Activated CD8-positive, alpha-beta T cell treated with anti-CD3 and anti-CD28 coated beads for 36 hours (primary cell): ENCODE measurements around the gene SORL1-AS1.

Experiments used
- ATAC-seq: fragments of 200-7000 bp; cut with Tn5 transposase; one replicate; pipeline ENCODE4 v1.10.0; 2021; ENCODE audit warnings: mild to moderate bottlenecking, moderate library complexity
- CTCF ChIA-PET: fragments of 350-600 bp; sonication (Branson Sonifier 250); formaldehyde crosslinking; loops from one replicate; lab custom pipeline; 2021; ENCODE audit warnings: antibody characterized with exemption; lab: Charles Lee
- POLR2A ChIA-PET: fragments of 350-600 bp; sonication (Branson Sonifier 250); formaldehyde crosslinking; loops from one replicate; lab custom pipeline; 2021; ENCODE audit warnings: antibody characterized with exemption; lab: Charles Lee
- DNase-seq: peaks from one replicate; pipeline ENCODE4 v3.0.0-alpha.2; 2020
- H3K27ac Mint-ChIP-seq: one replicate; pipeline ENCODE4 v1.8.0; 2021; ENCODE audit warnings: mild to moderate bottlenecking, mixed read lengths
- H3K27me3 Mint-ChIP-seq: one replicate; pipeline ENCODE4 v1.8.0; 2021; ENCODE audit warnings: mixed read lengths
- H3K36me3 Mint-ChIP-seq: one replicate; pipeline ENCODE4 v1.8.0; 2021; ENCODE audit warnings: low read depth, mixed read lengths
- H3K4me1 Mint-ChIP-seq: one replicate; pipeline ENCODE4 v1.8.0; 2021; ENCODE audit warnings: low read depth, mixed read lengths
- H3K4me3 Mint-ChIP-seq: one replicate; pipeline ENCODE4 v1.8.0; 2021; ENCODE audit warnings: mild to moderate bottlenecking, moderate library complexity, mixed read lengths
- H3K9me3 Mint-ChIP-seq: one replicate; pipeline ENCODE4 v1.8.0; 2021; ENCODE audit warnings: mixed read lengths
- intact Hi-C: fragments of 100-400 bp; cut with micrococcal nuclease; formaldehyde crosslinking; loops from one replicate; pipeline ENCODE4 v1.10.0; 2022
- TF ChIP-seq, protein P1 (sequence below): fragments of 200-600 bp; IDR thresholded peaks from one replicate; pipeline ENCODE4 v1.8.0; 2022; ENCODE audit warnings: antibody characterized with exemption, mild to moderate bottlenecking

The SORL1-AS1 gene

DNA sequence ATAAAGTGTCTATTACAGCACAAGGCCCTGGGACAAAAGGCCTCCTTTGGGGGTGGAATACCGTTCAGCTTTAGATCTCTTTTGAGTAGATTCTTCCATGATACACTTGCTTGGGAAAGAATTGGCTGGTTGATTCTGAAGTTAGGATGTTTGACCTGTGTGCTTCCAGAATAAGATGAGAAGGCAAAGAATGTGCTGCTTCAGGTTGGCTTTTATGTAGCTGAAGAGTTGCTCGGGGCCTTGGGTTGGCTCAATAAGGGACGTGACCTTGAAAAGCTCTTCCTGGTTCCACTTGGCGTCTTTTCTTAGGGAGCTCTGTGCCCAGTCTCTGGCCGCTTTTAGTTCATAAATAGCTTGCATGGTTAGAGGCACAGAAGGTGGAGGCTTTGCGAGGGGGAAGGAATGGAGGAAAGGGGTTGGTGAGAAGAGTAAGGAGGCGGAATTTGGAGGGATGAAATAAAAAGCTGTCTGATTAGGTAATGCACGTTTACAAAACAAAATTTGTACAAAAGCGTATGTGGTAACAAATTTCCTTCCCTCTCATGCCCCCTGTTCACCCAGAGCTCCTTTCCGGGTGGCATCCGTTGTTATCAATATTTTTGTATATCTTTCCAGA is 4.2 kb upstream of the SORL1-AS1 start:
- Mint-ChIP-seq H3K4me1 (peaks cover 81% of the 10 kb centered on the region), H3K36me3 (peaks cover 48% of the 10 kb centered on the region), H3K27me3 (no peaks in the 10 kb centered on the region), H3K9me3 (no peaks in the 10 kb centered on the region), H3K27ac (peak overlapping the region; percentile 87), H3K4me3 (peak overlapping the region; percentile 3)
- no peak for ATAC-seq
- intact Hi-C loops, result loop anchor here (10.0 kb wide), 1 partner anchor 132 kb away; no protein-coding TSS in a partner anchor
- CTCF ChIA-PET, result interaction anchor here (0.6 to 2.1 kb wide), 4 partner anchors 10 to 133 kb away, joined by 3 to 17 read pairs (median 3); no protein-coding TSS in a partner anchor
- POLR2A ChIA-PET, result interaction anchor here (1.0 to 9.1 kb wide), 5 partner anchors 7 to 104 kb away, joined by 3 to 180 read pairs (median 3); no protein-coding TSS in a partner anchor
- DNase-seq, result no peak
- TF ChIP-seq, protein P1, sequence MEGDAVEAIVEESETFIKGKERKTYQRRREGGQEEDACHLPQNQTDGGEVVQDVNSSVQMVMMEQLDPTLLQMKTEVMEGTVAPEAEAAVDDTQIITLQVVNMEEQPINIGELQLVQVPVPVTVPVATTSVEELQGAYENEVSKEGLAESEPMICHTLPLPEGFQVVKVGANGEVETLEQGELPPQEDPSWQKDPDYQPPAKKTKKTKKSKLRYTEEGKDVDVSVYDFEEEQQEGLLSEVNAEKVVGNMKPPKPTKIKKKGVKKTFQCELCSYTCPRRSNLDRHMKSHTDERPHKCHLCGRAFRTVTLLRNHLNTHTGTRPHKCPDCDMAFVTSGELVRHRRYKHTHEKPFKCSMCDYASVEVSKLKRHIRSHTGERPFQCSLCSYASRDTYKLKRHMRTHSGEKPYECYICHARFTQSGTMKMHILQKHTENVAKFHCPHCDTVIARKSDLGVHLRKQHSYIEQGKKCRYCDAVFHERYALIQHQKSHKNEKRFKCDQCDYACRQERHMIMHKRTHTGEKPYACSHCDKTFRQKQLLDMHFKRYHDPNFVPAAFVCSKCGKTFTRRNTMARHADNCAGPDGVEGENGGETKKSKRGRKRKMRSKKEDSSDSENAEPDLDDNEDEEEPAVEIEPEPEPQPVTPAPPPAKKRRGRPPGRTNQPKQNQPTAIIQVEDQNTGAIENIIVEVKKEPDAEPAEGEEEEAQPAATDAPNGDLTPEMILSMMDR, result no peak

DNA sequence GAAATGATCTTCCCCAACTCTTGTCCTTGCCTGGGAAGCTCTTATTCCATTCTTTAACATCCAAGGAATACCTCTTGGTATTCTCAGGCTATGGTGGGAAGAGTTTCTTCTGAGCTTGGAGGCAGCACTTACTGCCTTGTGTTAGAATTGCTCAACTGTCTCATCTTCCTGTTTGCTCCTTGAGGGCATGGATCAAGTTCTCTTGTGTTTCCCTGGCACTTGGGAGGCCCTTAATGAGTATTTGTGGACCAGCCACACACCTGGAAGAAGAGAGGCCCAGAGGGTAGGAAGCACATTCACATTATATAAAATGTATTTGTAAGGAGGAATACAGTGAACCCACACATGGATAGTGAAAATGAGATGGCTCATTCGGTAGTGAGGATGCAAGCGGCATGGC is 3.4 kb upstream of the SORL1-AS1 start:
- POLR2A ChIA-PET, result interaction anchor here (0.8 to 9.1 kb wide), 2 partner anchors 9 to 61 kb away, joined by 3 to 180 read pairs; no protein-coding TSS in a partner anchor
- Mint-ChIP-seq H3K4me1 (peaks cover 77% of the 10 kb centered on the region), H3K4me3 (peak overlapping the region; percentile 39), H3K36me3 (peaks cover 48% of the 10 kb centered on the region), H3K27me3 (no peaks in the 10 kb centered on the region), H3K27ac (peak overlapping the region; percentile 98), H3K9me3 (no peaks in the 10 kb centered on the region)
- intact Hi-C loops, result loop anchor here (10.0 kb wide), 1 partner anchor 131 kb away; no protein-coding TSS in a partner anchor
- DNase-seq (no peak), ATAC-seq (no peak)
- TF ChIP-seq, protein P1, result no peak
- CTCF ChIA-PET, result interaction anchor here (1.5 to 2.1 kb wide), 2 partner anchors 9 to 11 kb away, joined by 3 to 17 read pairs; no protein-coding TSS in a partner anchor

DNA sequence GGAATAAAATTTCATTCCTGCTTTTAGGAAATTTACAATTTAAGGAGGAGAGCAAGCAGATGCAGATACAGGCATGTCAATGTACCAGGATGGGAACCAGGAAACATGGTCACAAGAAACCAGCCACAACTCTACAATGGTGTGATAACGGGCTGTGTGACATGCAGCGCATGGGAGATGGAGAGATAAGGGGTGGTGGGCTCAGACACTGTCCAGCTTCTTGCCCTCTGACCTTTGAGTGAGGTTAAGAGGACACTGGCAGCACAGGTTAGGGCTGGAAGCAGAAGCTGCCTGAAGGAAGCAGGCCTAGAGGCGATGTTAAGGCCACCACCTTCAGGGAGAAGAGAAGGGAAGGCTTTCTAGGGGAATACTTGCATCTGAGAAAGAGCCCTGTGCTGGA is 2.3 kb upstream of the SORL1-AS1 start:
- Mint-ChIP-seq H3K36me3 (peaks cover 45% of the 10 kb centered on the region), H3K4me3 (peak overlapping the region; percentile 95), H3K9me3 (no peaks in the 10 kb centered on the region), H3K4me1 (peaks cover 77% of the 10 kb centered on the region), H3K27ac (peak overlapping the region; percentile 98), H3K27me3 (no peaks in the 10 kb centered on the region)
- TF ChIP-seq, protein P1, result no peak
- CTCF ChIA-PET, result no interaction called here
- ATAC-seq (no peak), DNase-seq (no peak)
- intact Hi-C loops, result loop anchor here (10.0 kb wide), 1 partner anchor 130 kb away; no protein-coding TSS in a partner anchor
- POLR2A ChIA-PET, result interaction anchor here (9.1 kb wide), 1 partner anchor 10 kb away, joined by 180 read pairs; no protein-coding TSS in a partner anchor

DNA sequence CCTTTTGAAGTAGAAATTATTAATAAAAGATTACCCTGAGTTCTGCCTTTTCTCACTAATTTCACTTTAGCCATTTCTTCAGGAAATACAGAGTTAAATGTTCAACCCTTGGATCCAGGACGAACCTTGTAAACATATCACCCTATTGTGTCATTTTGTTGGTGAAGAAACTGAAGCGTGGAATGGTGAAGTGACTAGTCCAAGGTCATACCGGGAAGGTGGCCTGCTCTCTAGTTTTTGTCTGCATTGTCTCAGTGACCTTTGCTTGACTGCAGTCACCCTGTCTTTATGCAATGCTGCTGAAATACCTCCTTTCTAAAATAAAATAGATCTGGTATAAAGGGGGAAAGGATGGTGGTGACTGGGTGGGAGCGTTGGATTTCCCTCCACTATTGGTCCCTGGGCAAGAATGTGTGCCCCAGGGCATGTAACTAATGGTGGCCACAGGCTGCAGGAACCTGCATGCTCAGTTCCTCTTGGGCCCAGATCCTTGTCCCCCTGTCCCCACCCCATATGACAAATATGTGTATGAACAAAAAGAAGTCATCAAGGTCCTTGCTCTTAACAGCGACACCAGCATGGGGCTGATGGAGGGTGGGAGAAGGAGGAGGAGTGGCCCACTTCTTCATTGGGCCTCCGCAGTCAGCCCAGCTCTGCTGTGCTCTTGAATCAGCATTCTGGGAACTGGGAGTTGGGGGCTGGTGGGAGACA is 977 bp upstream of the SORL1-AS1 start:
- no peak for ATAC-seq
- H3K4me3 Mint-ChIP-seq, result peak overlapping the region; percentile 95
- H3K27me3 Mint-ChIP-seq, result no peaks in the 10 kb centered on the region
- peaks cover 43% of the 10 kb centered on the region for H3K36me3 Mint-ChIP-seq
- DNase-seq, result peak; percentile 38
- no peaks in the 10 kb centered on the region for H3K9me3 Mint-ChIP-seq
- ChIA-PET CTCF (interaction anchor here (0.9 kb wide), 2 partner anchors 12 to 30 kb away, joined by 3 to 4 read pairs; no protein-coding TSS in a partner anchor), POLR2A (interaction anchor here (1.0 to 9.1 kb wide), 2 partner anchors 12 to 147 kb away, joined by 3 to 180 read pairs; no protein-coding TSS in a partner anchor)
- intact Hi-C loops, result loop anchor here (5.0 to 10.0 kb wide), 2 partner anchors 129 to 139 kb away; no protein-coding TSS in a partner anchor
- TF ChIP-seq, protein P1, result no peak
- H3K4me1 Mint-ChIP-seq, result peaks cover 77% of the 10 kb centered on the region
- H3K27ac Mint-ChIP-seq, result peak overlapping the region; percentile 98
